MM.1S (cell line): ENCODE data around the gene XYLT1.

ENCODE experiments used
- DNase-seq: peaks from one replicate; pipeline ENCODE4 v3.0.0-alpha.2; 2015
- H2AFZ ChIP-seq: fragments of 300-600 bp; sonication (generic); 2 replicates; pipeline ENCODE4 v1.6.0; 2016; ENCODE audit warnings: antibody characterized with exemption, low read length
- H3F3A ChIP-seq: fragments of 300-600 bp; sonication (generic); 2 replicates; pipeline ENCODE4 v1.6.1; 2016; ENCODE audit warnings: mild to moderate bottlenecking, antibody characterized with exemption, low read length, moderate library complexity, mixed read lengths; ENCODE audit not compliant: insufficient read depth
- H3K27ac ChIP-seq: fragments of 300-600 bp; sonication (generic); 2 replicates; pipeline ENCODE4 v1.5.1; 2016; ENCODE audit warnings: mild to moderate bottlenecking, low read length
- H3K27me3 ChIP-seq: fragments of 300-600 bp; sonication (generic); replicated peaks from 2 replicates; pipeline ENCODE4 v1.6.0; 2016; ENCODE audit warnings: low read length; ENCODE audit not compliant: insufficient read depth
- H3K36me3 ChIP-seq: fragments of 300-600 bp; sonication (generic); replicated peaks from 2 replicates; pipeline ENCODE4 v1.6.1; 2016; ENCODE audit warnings: mild to moderate bottlenecking, low read length, mixed read lengths; ENCODE audit not compliant: insufficient read depth
- H3K4me1 ChIP-seq: fragments of 300-600 bp; sonication (generic); 2 replicates; pipeline ENCODE4 v1.6.1; 2016; ENCODE audit warnings: low read length, mixed read lengths
- H3K4me2 ChIP-seq: fragments of 300-600 bp; sonication (generic); 2 replicates; pipeline ENCODE4 v1.6.0; 2016; ENCODE audit warnings: low read depth, low read length
- H3K4me3 ChIP-seq: fragments of 300-600 bp; sonication (generic); 2 replicates; pipeline ENCODE4 v1.5.1; 2016; ENCODE audit warnings: low read length, mixed read lengths
- H3K79me2 ChIP-seq: fragments of 300-600 bp; sonication (generic); 2 replicates; pipeline ENCODE4 v1.6.1; 2016; ENCODE audit warnings: mixed run types, low read length, mixed read lengths
- H3K9ac ChIP-seq: fragments of 300-600 bp; sonication (generic); 2 replicates; pipeline ENCODE4 v1.6.1; 2016; ENCODE audit warnings: low read length, mixed read lengths
- H3K9me2 ChIP-seq: fragments of 300-600 bp; sonication (generic); replicated peaks from 2 replicates; pipeline ENCODE4 v1.6.1; 2016; ENCODE audit warnings: mild to moderate bottlenecking, low read length, mixed read lengths; ENCODE audit not compliant: insufficient read depth
- H3K9me3 ChIP-seq: fragments of 300-600 bp; sonication (generic); replicated peaks from 2 replicates; pipeline ENCODE4 v1.6.1; 2016; ENCODE audit warnings: mild to moderate bottlenecking, low read length, mixed read lengths; ENCODE audit not compliant: insufficient read depth
- H4K20me1 ChIP-seq: fragments of 300-600 bp; sonication (generic); 2 replicates; pipeline ENCODE4 v1.6.1; 2016; ENCODE audit warnings: mild to moderate bottlenecking, low read length, moderate library complexity, mixed read lengths; ENCODE audit not compliant: insufficient read depth
- CTCF ChIP-seq: fragments of 300-600 bp; sonication (generic); IDR thresholded peaks from 2 replicates; pipeline ENCODE4 v1.5.1; 2016; ENCODE audit warnings: antibody characterized with exemption, low read length, mixed read lengths
- EZH2 ChIP-seq: fragments of 300-600 bp; sonication (generic); optimal IDR thresholded peaks from 2 replicates; pipeline ENCODE3; 2017; ENCODE audit warnings: low read depth, mild to moderate bottlenecking, antibody characterized with exemption, low read length, mixed read lengths
- EZH2phosphoT487 ChIP-seq: fragments of 300-600 bp; sonication (generic); IDR thresholded peaks from 2 replicates; pipeline ENCODE4 v1.6.1; 2018; ENCODE audit warnings: antibody characterized with exemption, low read length

XYLT1 gene

DNA sequence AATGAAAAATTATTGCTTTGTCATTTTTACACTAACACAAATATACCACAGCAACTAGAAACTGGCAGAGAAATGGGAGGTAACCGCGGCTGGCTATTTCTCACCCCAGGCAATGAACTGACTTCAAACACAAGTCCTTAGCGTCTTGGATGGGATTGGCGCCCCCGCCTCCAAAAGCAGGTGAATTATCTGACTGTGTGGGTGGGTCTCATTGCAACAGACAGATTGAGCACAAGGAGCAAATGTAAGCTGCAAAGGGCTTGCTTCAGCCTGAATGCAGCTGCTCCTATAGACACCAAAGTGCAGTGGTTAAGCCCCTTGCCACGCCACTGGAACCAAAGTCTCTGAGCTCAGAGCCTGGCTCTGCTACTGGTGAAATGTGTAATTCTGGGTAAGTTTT lies 225.0 kb downstream of the XYLT1 start:
- TF ChIP-seq EZH2phosphoT487 (no peak), CTCF (no peak), EZH2 (no peak)
- H3K9me2 ChIP-seq, result no peaks in the 10 kb centered on the region
- H2AFZ ChIP-seq, result no peak overlapping the region
- H3K9ac ChIP-seq, result no peak overlapping the region
- no peaks in the 10 kb centered on the region for H3K27me3 ChIP-seq
- no peak overlapping the region for H3K4me3 ChIP-seq
- peak overlapping the region; percentile 52; the same call in 1 of the 2 replicates for H3K4me2 ChIP-seq
- peaks cover 73% of the 10 kb centered on the region for H3K79me2 ChIP-seq
- no peak for DNase-seq
- H4K20me1 ChIP-seq, result no peaks in the 10 kb centered on the region
- no peak overlapping the region for H3K27ac ChIP-seq
- no peaks in the 10 kb centered on the region for H3K36me3 ChIP-seq
- peaks cover 7% of the 10 kb centered on the region for H3F3A ChIP-seq
- no peaks in the 10 kb centered on the region for H3K9me3 ChIP-seq
- H3K4me1 ChIP-seq, result peaks cover 33% of the 10 kb centered on the region

- H3K4me1 ChIP-seq, result peaks cover 33% of the 10 kb centered on the region
- TF ChIP-seq EZH2phosphoT487, result no peak
- TF ChIP-seq CTCF, result no peak
- no peak for TF ChIP-seq EZH2
- H3K4me3 ChIP-seq, result peak overlapping the region; percentile 20; the same call in 1 of the 2 replicates
- H3K79me2 ChIP-seq, result peaks cover 74% of the 10 kb centered on the region
- no peaks in the 10 kb centered on the region for H3K36me3 ChIP-seq
- H2AFZ ChIP-seq, result no peak overlapping the region
- H3K27me3 ChIP-seq, result no peaks in the 10 kb centered on the region
- peaks cover 7% of the 10 kb centered on the region for H3F3A ChIP-seq
- peak overlapping the region; percentile 40; the same call in 1 of the 2 replicates for H3K27ac ChIP-seq
- peak; percentile 51 for DNase-seq
- no peaks in the 10 kb centered on the region for H3K9me2 ChIP-seq
- H3K4me2 ChIP-seq, result peak overlapping the region; percentile 52
- H3K9ac ChIP-seq, result no peak overlapping the region
- H3K9me3 ChIP-seq, result no peaks in the 10 kb centered on the region
- no peaks in the 10 kb centered on the region for H4K20me1 ChIP-seq
Observed at GRCh38 chr16:17244872-17245551, 225.7 kb downstream of the XYLT1 start.

DNA sequence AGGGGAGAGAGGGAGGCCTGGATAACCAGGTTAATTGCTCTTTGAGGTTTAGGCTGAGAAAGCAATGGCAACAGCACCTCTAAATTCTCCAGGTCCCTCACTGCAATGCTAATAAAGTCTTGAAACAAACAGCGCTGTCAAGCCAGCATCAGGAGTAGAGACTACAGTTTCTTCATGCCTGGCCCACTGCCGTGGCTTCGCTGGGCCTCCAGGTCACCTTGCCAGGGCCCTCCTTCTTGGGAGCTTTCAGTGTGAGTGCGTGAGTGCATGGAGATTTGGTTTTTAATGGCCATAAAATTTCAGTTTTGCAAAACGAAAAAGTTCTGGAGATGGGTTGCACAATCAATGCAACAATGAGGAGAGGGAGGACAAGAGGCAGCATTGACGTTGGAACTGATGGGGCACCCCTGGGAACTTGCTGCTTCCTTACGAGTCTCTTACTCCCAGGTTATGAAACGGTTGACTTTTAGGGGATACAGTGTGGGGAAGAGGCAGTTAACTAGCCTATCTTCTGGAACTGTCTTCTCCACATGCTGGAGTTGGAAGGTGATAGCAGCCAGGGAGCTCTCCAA lies 229.4 kb downstream of the XYLT1 start:
- Histone ChIP-seq H3K4me1 (peaks cover 29% of the 10 kb centered on the region), H3K36me3 (no peaks in the 10 kb centered on the region; the same call in 1 of the 2 replicates), H3F3A (peaks cover 7% of the 10 kb centered on the region), H3K27ac (no peak overlapping the region), H4K20me1 (no peaks in the 10 kb centered on the region), H3K4me2 (no peak overlapping the region), H3K27me3 (no peaks in the 10 kb centered on the region), H3K79me2 (peaks cover 71% of the 10 kb centered on the region), H3K9me2 (no peaks in the 10 kb centered on the region), H2AFZ (no peak overlapping the region), H3K4me3 (no peak overlapping the region), H3K9ac (no peak overlapping the region), H3K9me3 (no peaks in the 10 kb centered on the region)
- no peak for TF ChIP-seq EZH2phosphoT487
- TF ChIP-seq EZH2, result no peak
- TF ChIP-seq CTCF, result no peak
- no peak for DNase-seq
